Tibial nerve (tissue), 4 donors: ENCODE results near the gene SRSF2.

Experiments used
- CTCF ChIP-seq, 5 experiments: fragments of 200-600 bp in 3 of 5; fragments of 450-650 bp in 2 of 5; sonication (generic) in 3 of 5; IDR thresholded peaks; one replicate each; pipeline ENCODE4 v1.5.1; 2016 to 2019; ENCODE audit warnings: antibody characterized with exemption in 5 of 5, mild to moderate bottlenecking in 3 of 5, moderate library complexity in 2 of 5
- EP300 ChIP-seq, 2 donors: sonication (generic); formaldehyde crosslinking; IDR thresholded peaks; one replicate each; pipeline ENCODE4 v1.6.1; 2017; ENCODE audit warnings: antibody characterized with exemption in 2 of 2, mild to moderate bottlenecking in 1 of 2
- POLR2A ChIP-seq, 2 donors: fragments of 450-650 bp; IDR thresholded peaks; one replicate each; pipeline ENCODE4 v1.6.1; 2017; ENCODE audit warnings: antibody characterized with exemption in 2 of 2, mild to moderate bottlenecking in 2 of 2, moderate library complexity in 2 of 2

- TF ChIP-seq POLR2A (IDR thresholded peaks at IDR 0.05): no peak
- no peak for TF ChIP-seq CTCF (IDR thresholded peaks at IDR 0.05)
- no peak for TF ChIP-seq EP300 (IDR thresholded peaks at IDR 0.05)
Measured at GRCh38 chr17:76722279-76722678, 14.9 kb downstream of the SRSF2 start.
